HL-60 (cell line): Measurements from ENCODE around the gene TRIP13.

Experiments
- DNase-seq, 2 experiments: peaks; one replicate each; pipeline ENCODE4 v3.0.0-alpha.2; 2010 to 2020; ENCODE audit warnings: low read depth in 1 of 2, low spot score in 1 of 2
- H3K27ac ChIP-seq: fragments of 250-450 bp; sonication (Bioruptor Pico); replicated peaks from 2 replicates; pipeline ENCODE4 v1.5.1; 2020; ENCODE audit warnings: mild to moderate bottlenecking, moderate library complexity
- H3K27me3 ChIP-seq: fragments of 250-450 bp; sonication (Bioruptor Pico); 2 replicates; pipeline ENCODE4 v1.5.1; 2021; ENCODE audit warnings: mild to moderate bottlenecking, moderate library complexity; ENCODE audit not compliant: insufficient read depth, poor library complexity, severe bottlenecking
- H3K4me3 ChIP-seq: replicated peaks from 2 replicates; pipeline ENCODE4 v1.5.1; 2011; ENCODE audit warnings: mild to moderate bottlenecking, control low read depth, low read length; ENCODE audit not compliant: insufficient read depth
- GABPA ChIP-seq: IDR thresholded peaks from 2 replicates; pipeline ENCODE4 v1.6.1; 2012; ENCODE audit warnings: low read depth
- POLR2AphosphoS5 ChIP-seq: IDR thresholded peaks from 2 replicates; pipeline ENCODE4 v1.6.1; 2012; ENCODE audit warnings: low read depth
- SPI1 ChIP-seq: IDR thresholded peaks from 2 replicates; pipeline ENCODE4 v1.6.1; 2012; ENCODE audit warnings: low read depth, mild to moderate bottlenecking, borderline replicate concordance
- TF ChIP-seq, protein P1 (sequence below): IDR thresholded peaks from 2 replicates; pipeline ENCODE4 v1.6.1; 2012; ENCODE audit warnings: low read depth; ENCODE audit not compliant: insufficient replicate concordance
- TF ChIP-seq, protein P2 (sequence below): IDR thresholded peaks from one replicate; pipeline ENCODE4 v1.5.1; 2011; ENCODE audit warnings: low read length, control low read depth, inconsistent platforms; ENCODE audit not compliant: insufficient read depth

TRIP13 gene

DNA sequence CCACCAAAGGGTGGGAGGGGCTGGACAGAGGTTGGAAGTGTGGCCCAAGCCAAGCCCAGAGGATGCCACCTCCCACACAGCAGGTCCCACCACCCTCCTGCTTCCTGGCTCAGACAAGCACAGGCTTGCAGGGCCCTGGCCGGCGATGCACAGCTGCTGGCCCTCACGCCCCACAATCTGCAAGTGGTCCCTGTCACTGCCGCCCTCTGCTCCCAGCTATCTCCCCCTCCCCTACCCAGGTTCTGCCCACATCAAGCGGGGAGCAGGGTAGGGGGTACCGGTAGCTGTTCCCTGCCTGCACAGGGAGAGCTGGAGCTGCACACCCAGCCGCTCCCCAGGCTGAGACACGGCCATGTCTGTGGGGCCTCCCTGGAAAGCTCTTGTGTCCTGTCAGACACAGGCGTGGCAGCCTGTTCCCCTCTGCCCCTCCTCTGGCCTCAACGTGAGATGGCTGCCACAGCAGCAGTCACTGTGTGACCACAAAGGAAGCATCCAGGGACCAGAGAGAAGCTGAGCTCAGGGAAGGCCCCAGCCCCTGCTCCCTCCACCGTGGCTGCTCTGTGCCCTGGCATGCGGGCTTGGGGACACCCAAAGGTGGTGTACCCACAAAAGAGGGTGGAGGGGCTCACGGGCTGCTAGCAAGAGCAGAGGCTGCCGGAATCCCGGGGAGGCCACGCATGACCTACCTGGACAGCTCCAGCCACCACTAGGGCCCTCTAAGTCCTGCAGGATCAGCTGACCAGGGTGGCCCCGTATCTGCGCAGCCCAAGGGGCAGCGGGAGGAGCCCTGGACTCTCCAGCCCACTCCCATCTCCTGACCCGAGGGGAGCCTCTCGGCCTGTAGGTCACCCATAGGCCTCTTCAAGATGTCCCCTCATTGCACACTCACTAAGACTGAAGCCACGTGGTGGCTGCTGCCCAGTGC, 31.0 kb upstream of the TRIP13 start:
- Histone ChIP-seq H3K27ac (no peak overlapping the region), H3K4me3 (no peak overlapping the region), H3K27me3 (no peaks in the 10 kb centered on the region)
- DNase-seq, result no peak
- 0 out of 2 replicates have a peak, but pooled peaks have one; percentile 25 for TF ChIP-seq POLR2AphosphoS5
- no peak for TF ChIP-seq SPI1

DNA sequence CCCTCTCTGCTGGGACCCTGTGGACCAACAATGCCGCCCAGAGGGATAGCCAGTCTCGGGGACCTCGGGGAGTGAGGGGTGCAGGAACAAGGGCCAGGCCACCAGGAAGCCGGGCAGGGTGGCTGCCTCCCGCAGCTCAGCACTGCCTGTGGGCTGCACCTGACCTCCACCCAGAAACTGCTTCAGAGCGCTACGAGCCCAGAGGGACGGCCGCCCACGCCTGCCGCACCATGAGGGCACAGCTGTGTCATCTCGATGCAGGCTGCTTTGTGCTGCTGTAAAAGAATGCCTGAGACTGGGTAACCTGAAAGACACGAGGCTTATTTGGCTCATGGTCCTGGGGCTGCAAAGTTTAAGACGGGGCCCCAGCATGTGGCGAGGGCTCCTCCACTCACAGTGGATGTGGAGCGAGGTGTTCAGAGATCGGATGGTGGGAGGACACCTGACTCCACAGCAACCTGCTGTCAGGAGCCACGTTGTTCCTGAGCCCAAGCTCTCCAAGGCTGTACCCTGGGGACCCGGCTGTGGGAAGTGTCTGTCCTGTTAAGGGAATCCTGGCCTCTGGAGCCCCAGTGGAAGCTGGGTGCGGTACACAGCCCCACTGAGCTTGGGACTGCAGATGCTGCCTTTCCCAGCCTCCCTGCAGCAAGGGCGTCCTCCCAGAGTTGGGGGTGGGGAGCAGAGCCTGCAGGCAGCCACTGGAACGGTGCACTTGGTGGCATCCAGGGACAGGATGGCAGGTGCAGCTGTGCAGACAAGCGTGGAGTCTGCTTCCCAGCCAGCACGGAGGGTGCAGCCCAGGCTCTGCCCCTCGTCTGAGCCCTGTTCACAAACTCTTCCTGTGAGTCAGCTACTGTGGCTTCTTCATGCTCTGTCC, 30.1 kb upstream of the TRIP13 start:
- no peak for DNase-seq
- Histone ChIP-seq H3K27me3 (no peaks in the 10 kb centered on the region), H3K27ac (no peak overlapping the region), H3K4me3 (no peak overlapping the region)
- TF ChIP-seq GABPA, result no peak
- no peak for TF ChIP-seq SPI1
- TF ChIP-seq, protein P1, sequence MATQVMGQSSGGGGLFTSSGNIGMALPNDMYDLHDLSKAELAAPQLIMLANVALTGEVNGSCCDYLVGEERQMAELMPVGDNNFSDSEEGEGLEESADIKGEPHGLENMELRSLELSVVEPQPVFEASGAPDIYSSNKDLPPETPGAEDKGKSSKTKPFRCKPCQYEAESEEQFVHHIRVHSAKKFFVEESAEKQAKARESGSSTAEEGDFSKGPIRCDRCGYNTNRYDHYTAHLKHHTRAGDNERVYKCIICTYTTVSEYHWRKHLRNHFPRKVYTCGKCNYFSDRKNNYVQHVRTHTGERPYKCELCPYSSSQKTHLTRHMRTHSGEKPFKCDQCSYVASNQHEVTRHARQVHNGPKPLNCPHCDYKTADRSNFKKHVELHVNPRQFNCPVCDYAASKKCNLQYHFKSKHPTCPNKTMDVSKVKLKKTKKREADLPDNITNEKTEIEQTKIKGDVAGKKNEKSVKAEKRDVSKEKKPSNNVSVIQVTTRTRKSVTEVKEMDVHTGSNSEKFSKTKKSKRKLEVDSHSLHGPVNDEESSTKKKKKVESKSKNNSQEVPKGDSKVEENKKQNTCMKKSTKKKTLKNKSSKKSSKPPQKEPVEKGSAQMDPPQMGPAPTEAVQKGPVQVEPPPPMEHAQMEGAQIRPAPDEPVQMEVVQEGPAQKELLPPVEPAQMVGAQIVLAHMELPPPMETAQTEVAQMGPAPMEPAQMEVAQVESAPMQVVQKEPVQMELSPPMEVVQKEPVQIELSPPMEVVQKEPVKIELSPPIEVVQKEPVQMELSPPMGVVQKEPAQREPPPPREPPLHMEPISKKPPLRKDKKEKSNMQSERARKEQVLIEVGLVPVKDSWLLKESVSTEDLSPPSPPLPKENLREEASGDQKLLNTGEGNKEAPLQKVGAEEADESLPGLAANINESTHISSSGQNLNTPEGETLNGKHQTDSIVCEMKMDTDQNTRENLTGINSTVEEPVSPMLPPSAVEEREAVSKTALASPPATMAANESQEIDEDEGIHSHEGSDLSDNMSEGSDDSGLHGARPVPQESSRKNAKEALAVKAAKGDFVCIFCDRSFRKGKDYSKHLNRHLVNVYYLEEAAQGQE, result no peak
- TF ChIP-seq, protein P2, sequence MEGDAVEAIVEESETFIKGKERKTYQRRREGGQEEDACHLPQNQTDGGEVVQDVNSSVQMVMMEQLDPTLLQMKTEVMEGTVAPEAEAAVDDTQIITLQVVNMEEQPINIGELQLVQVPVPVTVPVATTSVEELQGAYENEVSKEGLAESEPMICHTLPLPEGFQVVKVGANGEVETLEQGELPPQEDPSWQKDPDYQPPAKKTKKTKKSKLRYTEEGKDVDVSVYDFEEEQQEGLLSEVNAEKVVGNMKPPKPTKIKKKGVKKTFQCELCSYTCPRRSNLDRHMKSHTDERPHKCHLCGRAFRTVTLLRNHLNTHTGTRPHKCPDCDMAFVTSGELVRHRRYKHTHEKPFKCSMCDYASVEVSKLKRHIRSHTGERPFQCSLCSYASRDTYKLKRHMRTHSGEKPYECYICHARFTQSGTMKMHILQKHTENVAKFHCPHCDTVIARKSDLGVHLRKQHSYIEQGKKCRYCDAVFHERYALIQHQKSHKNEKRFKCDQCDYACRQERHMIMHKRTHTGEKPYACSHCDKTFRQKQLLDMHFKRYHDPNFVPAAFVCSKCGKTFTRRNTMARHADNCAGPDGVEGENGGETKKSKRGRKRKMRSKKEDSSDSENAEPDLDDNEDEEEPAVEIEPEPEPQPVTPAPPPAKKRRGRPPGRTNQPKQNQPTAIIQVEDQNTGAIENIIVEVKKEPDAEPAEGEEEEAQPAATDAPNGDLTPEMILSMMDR, result no peak
- no peak; the same call in 1 of the 2 replicates for TF ChIP-seq POLR2AphosphoS5

DNA sequence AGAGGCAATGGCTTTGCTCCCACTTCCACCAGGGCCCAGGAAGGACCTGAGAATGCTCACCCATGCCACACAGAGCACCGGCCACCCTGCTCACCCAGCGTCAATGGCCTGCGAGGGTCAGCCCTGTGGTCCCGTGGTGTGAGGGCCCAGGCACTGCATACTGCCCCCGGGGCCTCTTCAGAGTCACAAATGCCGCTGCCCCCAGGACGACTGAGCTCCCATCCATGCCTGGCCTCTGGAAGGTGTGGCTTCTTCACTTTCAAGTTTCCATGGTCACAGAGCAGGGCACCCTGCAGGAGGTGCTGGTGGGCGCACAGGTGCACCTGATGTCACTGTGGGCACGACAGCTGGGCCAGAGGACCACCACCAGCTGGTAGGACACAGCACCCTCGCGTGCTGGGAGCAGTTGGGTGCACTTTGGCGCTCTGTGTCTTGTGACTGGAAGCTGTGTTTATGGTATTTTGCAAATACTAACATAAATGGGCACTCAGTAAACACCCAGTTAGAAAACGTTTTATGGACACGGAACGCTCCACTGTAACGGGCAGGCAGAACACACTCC, 29.4 kb upstream of the TRIP13 start:
- no peak overlapping the region for H3K4me3 ChIP-seq
- H3K27me3 ChIP-seq, result no peaks in the 10 kb centered on the region
- DNase-seq, result no peak
- TF ChIP-seq, protein P2, result no peak
- no peak for TF ChIP-seq GABPA
- H3K27ac ChIP-seq, result no peak overlapping the region

DNA sequence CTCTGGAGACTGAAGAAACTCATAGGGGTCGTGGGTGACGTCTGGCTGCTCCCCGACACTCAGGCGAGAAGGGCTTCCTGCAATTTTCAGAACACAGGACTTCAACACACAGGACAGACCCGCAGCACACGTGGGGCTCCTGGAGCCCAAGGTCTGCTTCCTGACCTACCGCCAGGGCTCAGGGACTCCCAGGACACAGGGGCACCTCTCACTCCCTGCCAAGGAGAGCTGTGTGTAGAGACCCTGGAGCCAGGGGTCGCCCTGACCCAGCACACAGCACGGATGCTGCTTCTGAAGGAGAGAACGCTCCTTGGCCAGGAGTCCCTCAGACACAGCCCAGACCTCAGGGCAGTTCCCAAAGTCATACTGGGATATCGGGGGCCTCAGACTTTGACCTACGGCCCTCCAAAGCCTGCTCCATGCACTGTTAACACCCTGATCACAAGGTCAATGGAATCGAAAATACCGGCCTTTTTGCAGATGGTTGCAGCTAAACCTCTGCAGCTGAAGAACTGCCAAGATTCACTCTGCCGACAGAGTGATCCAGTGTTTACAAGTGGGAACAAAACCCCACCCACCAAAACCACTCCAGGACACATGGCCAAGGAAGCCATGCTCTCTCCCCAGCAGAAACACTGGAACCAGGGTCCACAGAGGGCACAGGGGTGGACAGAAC, 28.1 kb upstream of the TRIP13 start:
- DNase-seq, result no peak
- no peak overlapping the region for H3K27ac ChIP-seq
- TF ChIP-seq, protein P1, result no peak
- TF ChIP-seq SPI1 (no peak), GABPA (no peak)
- no peak overlapping the region for H3K4me3 ChIP-seq
- H3K27me3 ChIP-seq, result no peaks in the 10 kb centered on the region
